SU-DHL-6 (cell line): ENCODE measurements around the gene ST6GALNAC3.

Experiments used
- EZH2phosphoT487 ChIP-seq: fragments of 200-600 bp; sonication (generic), shearing (Covaris generic); conservative IDR thresholded peaks from 2 replicates; pipeline ENCODE4 v1.6.1; 2018; ENCODE audit warnings: mild to moderate bottlenecking, antibody characterized with exemption, low read length, moderate library complexity, mixed read lengths
- TF ChIP-seq, protein P1 (sequence below): fragments of 200-600 bp; sonication (generic); IDR thresholded peaks from one replicate; pipeline ENCODE4 v1.5.1; 2017; ENCODE audit warnings: antibody characterized with exemption, mild to moderate bottlenecking, low read length, moderate library complexity; ENCODE audit not compliant: insufficient read depth, poor library complexity, severe bottlenecking

DNA sequence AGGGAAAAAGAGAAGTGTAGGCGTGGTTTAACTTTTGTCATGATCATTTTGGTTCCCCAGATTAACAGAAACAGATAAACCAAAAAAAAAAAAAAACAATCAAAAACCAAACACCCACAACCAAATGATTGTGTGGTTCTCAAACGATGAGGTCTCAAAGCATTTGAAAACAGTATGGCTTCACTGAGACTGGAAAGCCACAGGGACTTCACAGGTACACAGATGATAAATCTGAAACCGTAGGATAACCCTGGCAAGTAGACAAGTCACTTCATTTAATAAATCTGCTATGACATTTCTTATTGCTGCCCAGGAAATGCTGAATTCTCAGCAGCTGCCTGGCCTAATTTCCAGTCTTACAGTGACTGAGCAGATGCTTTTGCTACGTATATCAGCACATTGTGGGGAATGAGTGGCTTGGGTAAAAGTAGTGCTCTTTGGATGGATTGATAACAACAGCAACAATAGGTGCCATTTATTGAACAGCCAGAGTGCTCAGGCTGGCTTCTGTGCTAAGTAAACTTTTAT lies 6.1 kb downstream of the ST6GALNAC3 start:
- TF ChIP-seq, protein P1, sequence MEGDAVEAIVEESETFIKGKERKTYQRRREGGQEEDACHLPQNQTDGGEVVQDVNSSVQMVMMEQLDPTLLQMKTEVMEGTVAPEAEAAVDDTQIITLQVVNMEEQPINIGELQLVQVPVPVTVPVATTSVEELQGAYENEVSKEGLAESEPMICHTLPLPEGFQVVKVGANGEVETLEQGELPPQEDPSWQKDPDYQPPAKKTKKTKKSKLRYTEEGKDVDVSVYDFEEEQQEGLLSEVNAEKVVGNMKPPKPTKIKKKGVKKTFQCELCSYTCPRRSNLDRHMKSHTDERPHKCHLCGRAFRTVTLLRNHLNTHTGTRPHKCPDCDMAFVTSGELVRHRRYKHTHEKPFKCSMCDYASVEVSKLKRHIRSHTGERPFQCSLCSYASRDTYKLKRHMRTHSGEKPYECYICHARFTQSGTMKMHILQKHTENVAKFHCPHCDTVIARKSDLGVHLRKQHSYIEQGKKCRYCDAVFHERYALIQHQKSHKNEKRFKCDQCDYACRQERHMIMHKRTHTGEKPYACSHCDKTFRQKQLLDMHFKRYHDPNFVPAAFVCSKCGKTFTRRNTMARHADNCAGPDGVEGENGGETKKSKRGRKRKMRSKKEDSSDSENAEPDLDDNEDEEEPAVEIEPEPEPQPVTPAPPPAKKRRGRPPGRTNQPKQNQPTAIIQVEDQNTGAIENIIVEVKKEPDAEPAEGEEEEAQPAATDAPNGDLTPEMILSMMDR, result no peak
- no peak for TF ChIP-seq EZH2phosphoT487
